HepG2 (cell line): ENCODE results near the gene PTPA. TPM values are rescaled to one million over a fixed set of nuclear protein-coding genes. Genes with fewer than 3 reads are reported as not detected.

Experiments used
- ARHGAP35 ChIP-seq: sonication (generic); formaldehyde crosslinking; IDR thresholded peaks from 2 replicates; pipeline ENCODE4 v1.9.0; 2022; ENCODE audit warnings: mild to moderate bottlenecking, inconsistent platforms, moderate library complexity, missing genetic modification reagents, borderline replicate concordance
- ARID3A ChIP-seq: IDR thresholded peaks from 2 replicates; pipeline ENCODE4 v1.6.1; 2012; ENCODE audit warnings: low read depth, low read length, improper control_type of control experiment
- GTF3A ChIP-seq: sonication (generic); formaldehyde crosslinking; conservative IDR thresholded peaks from 2 replicates; pipeline ENCODE4 v1.4.0; 2020; ENCODE audit warnings: mild to moderate bottlenecking, missing genetic modification reagents
- ISL2 ChIP-seq: sonication (generic); formaldehyde crosslinking; IDR thresholded peaks from 2 replicates; pipeline ENCODE4 v1.5.0; 2020; ENCODE audit warnings: missing genetic modification reagents
- MATR3 ChIP-seq: sonication (generic); formaldehyde crosslinking; IDR thresholded peaks from 2 replicates; pipeline ENCODE4 v1.4.0; 2020; ENCODE audit warnings: missing genetic modification reagents
- NFE2 ChIP-seq: sonication (generic); formaldehyde crosslinking; IDR thresholded peaks from 2 replicates; pipeline ENCODE4 v1.4.0; 2020; ENCODE audit warnings: missing genetic modification reagents
- PATZ1 ChIP-seq: sonication (generic); formaldehyde crosslinking; IDR thresholded peaks from 2 replicates; pipeline ENCODE4 v1.4.0; 2020; ENCODE audit warnings: missing genetic modification reagents
- REL ChIP-seq: sonication (generic); formaldehyde crosslinking; conservative IDR thresholded peaks from 2 replicates; pipeline ENCODE4 v1.8.0; 2022; ENCODE audit warnings: mild to moderate bottlenecking, missing genetic modification reagents, moderate library complexity
- SP2 ChIP-seq: sonication (generic); formaldehyde crosslinking; IDR thresholded peaks from 2 replicates; pipeline ENCODE4 v1.5.1; 2020; ENCODE audit warnings: mild to moderate bottlenecking, missing genetic modification reagents
- ZBTB34 ChIP-seq: sonication (generic); formaldehyde crosslinking; IDR thresholded peaks from 2 replicates; pipeline ENCODE4 v1.8.0; 2022; ENCODE audit warnings: mild to moderate bottlenecking, missing genetic modification reagents
- ZBTB42 ChIP-seq: sonication (generic); formaldehyde crosslinking; IDR thresholded peaks from 2 replicates; pipeline ENCODE4 v1.5.0; 2020; ENCODE audit warnings: mild to moderate bottlenecking, missing genetic modification reagents
- ZNF232 ChIP-seq: sonication (generic); formaldehyde crosslinking; IDR thresholded peaks from 2 replicates; pipeline ENCODE4 v1.4.0; 2020; ENCODE audit warnings: missing genetic modification reagents, borderline replicate concordance
- ZNF30 ChIP-seq: sonication (generic); formaldehyde crosslinking; IDR thresholded peaks from 2 replicates; pipeline ENCODE4 v1.5.0; 2020; ENCODE audit warnings: mild to moderate bottlenecking, missing genetic modification reagents
- ZNF44 ChIP-seq: sonication (generic); formaldehyde crosslinking; IDR thresholded peaks from 2 replicates; pipeline ENCODE4 v1.5.1; 2020; ENCODE audit warnings: mild to moderate bottlenecking, missing genetic modification reagents
- ZNF883 ChIP-seq: sonication (generic); formaldehyde crosslinking; IDR thresholded peaks from 2 replicates; pipeline ENCODE4 v1.5.1; 2020; ENCODE audit warnings: mild to moderate bottlenecking, missing genetic modification reagents; ENCODE audit errors: not compliant biosample characterization
- polyA plus RNA-seq, 8 experiments: library from polyadenylated mRNA; depleted of rRNA in 3 of 8; stranded (reverse) in 7 of 8; unstranded in 1 of 8; fragments of >200 nt; fragmentation: Illumina TruSeq in 4 of 8; extraction: Trizol in 4 of 8; gene quantifications; 2 replicates each; pipeline versions ENCODE4 v1.2.1 to v1.2.3, GENCODE V29; 2011 to 2016; ENCODE audit warnings: low read depth in 4 of 8, missing spikeins in 1 of 8, mixed read lengths in 1 of 8; ENCODE audit not compliant: insufficient read depth in 1 of 8
- total RNA-seq, 5 experiments: library from RNA; depleted of rRNA; stranded (reverse); fragments of >200 nt; fragmentation: Illumina TruSeq; extraction: Trizol; gene quantifications; 2 replicates each; pipeline ENCODE4 v1.2.3, GENCODE V29; 2016; ENCODE audit warnings: low read depth in 1 of 5
- TF ChIP-seq, protein P1 (sequence below): sonication (generic); formaldehyde crosslinking; IDR thresholded peaks from 2 replicates; pipeline ENCODE4 v1.4.0; 2020; ENCODE audit warnings: mild to moderate bottlenecking, missing genetic modification reagents, borderline replicate concordance
- TF ChIP-seq, protein P2 (sequence below): sonication (generic); formaldehyde crosslinking; IDR thresholded peaks from 2 replicates; pipeline ENCODE4 v1.4.0; 2020; ENCODE audit warnings: missing genetic modification reagents, borderline replicate concordance

PTPA gene
- total and polyA plus RNA-seq, 2 of the 13 experiments (the other 11 are each of a cell fraction or from before 2014, with no cell fraction given), result 79.3 to 105 TPM

DNA sequence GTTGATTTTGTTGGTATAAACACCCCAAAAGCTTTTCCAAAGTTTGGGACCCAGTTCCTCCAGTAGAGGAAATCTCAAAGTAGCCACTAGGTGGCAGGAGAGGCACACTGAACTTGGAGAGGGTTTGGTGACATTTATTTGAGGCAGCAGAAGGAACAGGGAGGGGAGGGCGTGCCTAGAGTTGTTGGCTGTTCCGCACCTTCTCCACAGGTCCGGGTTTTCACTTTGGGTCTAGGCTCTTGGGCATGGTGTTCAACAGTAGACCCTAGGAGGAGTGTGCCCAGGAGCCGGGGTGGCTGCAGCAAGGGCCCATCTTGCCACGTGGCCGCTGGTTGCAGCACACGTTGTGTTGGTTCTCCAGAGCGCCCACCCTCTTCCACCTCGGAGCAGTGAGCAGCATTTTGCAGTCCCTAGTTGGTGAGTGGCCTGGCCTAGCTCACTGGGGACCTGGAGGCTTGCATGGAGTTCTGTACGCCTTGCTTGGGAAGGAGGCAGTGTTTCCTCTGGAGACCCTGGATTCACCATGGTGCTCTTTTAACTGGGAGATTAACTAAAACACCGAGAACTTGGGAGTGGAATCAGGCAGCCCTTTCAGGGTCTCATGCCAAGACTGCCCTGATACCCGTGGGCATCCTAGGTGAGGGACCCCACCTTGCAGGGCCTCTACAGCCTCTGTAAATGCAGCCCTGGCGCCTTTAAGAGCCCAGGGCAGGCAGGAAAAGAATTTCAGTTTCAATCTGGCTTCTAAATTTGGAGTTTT, 28.2 kb downstream of the PTPA start (continued):
- TF ChIP-seq ZNF883 (CRISPR knock-in tag), result no peak
- no peak for TF ChIP-seq ISL2
- no peak for TF ChIP-seq ZNF232 (CRISPR knock-in tag)
- no peak for TF ChIP-seq SP2 (CRISPR knock-in tag)
- TF ChIP-seq, protein P1, sequence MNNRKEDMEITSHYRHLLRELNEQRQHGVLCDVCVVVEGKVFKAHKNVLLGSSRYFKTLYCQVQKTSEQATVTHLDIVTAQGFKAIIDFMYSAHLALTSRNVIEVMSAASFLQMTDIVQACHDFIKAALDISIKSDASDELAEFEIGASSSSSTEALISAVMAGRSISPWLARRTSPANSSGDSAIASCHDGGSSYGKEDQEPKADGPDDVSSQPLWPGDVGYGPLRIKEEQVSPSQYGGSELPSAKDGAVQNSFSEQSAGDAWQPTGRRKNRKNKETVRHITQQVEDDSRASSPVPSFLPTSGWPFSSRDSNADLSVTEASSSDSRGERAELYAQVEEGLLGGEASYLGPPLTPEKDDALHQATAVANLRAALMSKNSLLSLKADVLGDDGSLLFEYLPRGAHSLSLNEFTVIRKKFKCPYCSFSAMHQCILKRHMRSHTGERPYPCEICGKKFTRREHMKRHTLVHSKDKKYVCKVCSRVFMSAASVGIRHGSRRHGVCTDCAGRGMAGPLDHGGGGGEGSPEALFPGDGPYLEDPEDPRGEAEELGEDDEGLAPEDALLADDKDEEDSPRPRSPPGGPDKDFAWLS, result no peak
- no peak for TF ChIP-seq PATZ1
- TF ChIP-seq ARHGAP35 (CRISPR knock-in tag), result no peak
- no peak for TF ChIP-seq ZNF44 (CRISPR knock-in tag)
- no peak for TF ChIP-seq ARID3A
- no peak for TF ChIP-seq MATR3
- TF ChIP-seq ZBTB42 (CRISPR knock-in tag), result no peak
- TF ChIP-seq ZBTB34 (CRISPR knock-in tag), result no peak
- no peak for TF ChIP-seq NFE2
- TF ChIP-seq GTF3A (CRISPR knock-in tag), result no peak
- TF ChIP-seq, protein P2, sequence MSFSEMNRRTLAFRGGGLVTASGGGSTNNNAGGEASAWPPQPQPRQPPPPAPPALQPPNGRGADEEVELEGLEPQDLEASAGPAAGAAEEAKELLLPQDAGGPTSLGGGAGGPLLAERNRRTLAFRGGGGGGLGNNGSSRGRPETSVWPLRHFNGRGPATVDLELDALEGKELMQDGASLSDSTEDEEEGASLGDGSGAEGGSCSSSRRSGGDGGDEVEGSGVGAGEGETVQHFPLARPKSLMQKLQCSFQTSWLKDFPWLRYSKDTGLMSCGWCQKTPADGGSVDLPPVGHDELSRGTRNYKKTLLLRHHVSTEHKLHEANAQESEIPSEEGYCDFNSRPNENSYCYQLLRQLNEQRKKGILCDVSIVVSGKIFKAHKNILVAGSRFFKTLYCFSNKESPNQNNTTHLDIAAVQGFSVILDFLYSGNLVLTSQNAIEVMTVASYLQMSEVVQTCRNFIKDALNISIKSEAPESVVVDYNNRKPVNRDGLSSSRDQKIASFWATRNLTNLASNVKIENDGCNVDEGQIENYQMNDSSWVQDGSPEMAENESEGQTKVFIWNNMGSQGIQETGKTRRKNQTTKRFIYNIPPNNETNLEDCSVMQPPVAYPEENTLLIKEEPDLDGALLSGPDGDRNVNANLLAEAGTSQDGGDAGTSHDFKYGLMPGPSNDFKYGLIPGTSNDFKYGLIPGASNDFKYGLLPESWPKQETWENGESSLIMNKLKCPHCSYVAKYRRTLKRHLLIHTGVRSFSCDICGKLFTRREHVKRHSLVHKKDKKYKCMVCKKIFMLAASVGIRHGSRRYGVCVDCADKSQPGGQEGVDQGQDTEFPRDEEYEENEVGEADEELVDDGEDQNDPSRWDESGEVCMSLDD, result no peak
- TF ChIP-seq REL (CRISPR knock-in tag), result no peak
- no peak for TF ChIP-seq ZNF30
